H1 (cell line): ENCODE data around the gene LY9. TPM values are rescaled to one million over a fixed set of nuclear protein-coding genes. Genes with fewer than 3 reads are reported as not detected.

Experiments used
- CTCF ChIA-PET: fragments of 300-600 bp; sonication (Branson Sonifier 250); formaldehyde crosslinking; loops from one replicate; lab custom pipeline; 2021; ENCODE audit not compliant: partially characterized antibody; lab: Charles Lee
- POLR2A ChIA-PET: fragments of 300-600 bp; sonication (Branson Sonifier 250); formaldehyde crosslinking; loops from one replicate; lab custom pipeline; 2021; ENCODE audit warnings: inconsistent platforms; ENCODE audit not compliant: partially characterized antibody; lab: Charles Lee
- DNase-seq, 2 experiments: peaks; one replicate each; pipeline versions ENCODE4 v3.0.0 to v3.0.0-alpha.2; 2010 to 2022; ENCODE audit warnings: low spot score in 2 of 2, low read depth in 1 of 2, mixed read lengths in 1 of 2
- FAIRE-seq: peaks from 2 replicates; lab custom pipeline; 2011; peaks lifted over from hg19 to GRCh38; lab: Jason Lieb, UNC
- H2AFZ ChIP-seq: 2 replicates; pipeline ENCODE4 v1.8.1; 2012; ENCODE audit warnings: low read length, inconsistent platforms
- H2AK5ac ChIP-seq: 2 replicates; pipeline ENCODE4 v1.6.1; 2013; ENCODE audit warnings: low read depth, low read length
- H2BK120ac ChIP-seq: replicated peaks from 2 replicates; pipeline ENCODE3; 2013; ENCODE audit warnings: low read depth, low read length, inconsistent platforms
- H2BK12ac ChIP-seq: 2 replicates; pipeline ENCODE4 v1.6.1; 2013; ENCODE audit warnings: low read depth, low read length
- H2BK15ac ChIP-seq: 2 replicates; pipeline ENCODE4 v1.6.1; 2013; ENCODE audit warnings: low read length
- H2BK20ac ChIP-seq: 2 replicates; pipeline ENCODE4 v1.6.1; 2013; ENCODE audit warnings: low read length
- H2BK5ac ChIP-seq: 2 replicates; pipeline ENCODE4 v1.6.1; 2013; ENCODE audit warnings: low read depth, low read length
- H3K14ac ChIP-seq: 2 replicates; pipeline ENCODE4 v1.6.1; 2013; ENCODE audit warnings: inconsistent platforms; ENCODE audit not compliant: insufficient read length
- H3K18ac ChIP-seq: 2 replicates; pipeline ENCODE4 v1.6.1; 2013; ENCODE audit warnings: low read length; ENCODE audit errors: extremely low read depth
- H3K23ac ChIP-seq: 2 replicates; pipeline ENCODE4 v1.6.1; 2013; ENCODE audit warnings: inconsistent platforms; ENCODE audit not compliant: insufficient read length
- H3K23me2 ChIP-seq: 2 replicates; pipeline ENCODE4 v1.6.1; 2013; ENCODE audit warnings: low read depth, low read length
- H3K27ac ChIP-seq: 2 replicates; pipeline ENCODE4 v1.6.1; 2011; ENCODE audit warnings: low read depth, low read length, inconsistent platforms
- H3K27me3 ChIP-seq, 4 experiments: replicated peaks in 1 of 4; 1 replicate in 1 of 4; 2 replicates in 3 of 4; pipeline versions ENCODE4 v1.6.1 to v1.8.1; 2011 to 2013; ENCODE audit warnings: low read length in 3 of 4, mild to moderate bottlenecking in 3 of 4, inconsistent platforms in 2 of 4, mixed read lengths in 2 of 4, moderate library complexity in 1 of 4; ENCODE audit not compliant: control insufficient read depth in 3 of 4, insufficient read depth in 3 of 4; ENCODE audit errors: extremely low read depth in 1 of 4
- H3K36me3 ChIP-seq, 4 experiments: 2 replicates each; pipeline versions ENCODE4 v1.6.1 to v1.8.1; 2011 to 2013; ENCODE audit warnings: mild to moderate bottlenecking in 4 of 4, low read length in 3 of 4, moderate library complexity in 2 of 4, control low read depth in 1 of 4, inconsistent platforms in 1 of 4; ENCODE audit not compliant: insufficient read depth in 4 of 4, control insufficient read depth in 2 of 4
- H3K4ac ChIP-seq: replicated peaks from 2 replicates; pipeline ENCODE3; 2013; ENCODE audit warnings: low read length, low read depth, mixed read lengths, inconsistent platforms; ENCODE audit not compliant: insufficient read length
- H3K4me1 ChIP-seq, 4 experiments: replicated peaks in 1 of 4; 1 replicate in 1 of 4; 2 replicates in 3 of 4; pipeline versions ENCODE4 v1.6.1 to v1.8.1; 2011 to 2013; ENCODE audit warnings: low read length in 3 of 4, inconsistent platforms in 2 of 4, mixed read lengths in 1 of 4; ENCODE audit not compliant: insufficient read depth in 4 of 4, control insufficient read depth in 3 of 4
- H3K4me2 ChIP-seq, 2 experiments: 2 replicates each; pipeline versions ENCODE4 v1.6.1 to v1.8.1; 2011 to 2013; ENCODE audit warnings: low read depth in 2 of 2, low read length in 2 of 2, control low read depth in 1 of 2, inconsistent platforms in 1 of 2, mild to moderate bottlenecking in 1 of 2; ENCODE audit not compliant: insufficient read depth in 1 of 2
- H3K4me3 ChIP-seq, 4 experiments: fragments of 200-600, 300-600 bp in 1 of 4; sonication (generic), shearing (Covaris generic), sonication (Bioruptor Twin) in 1 of 4; 2 replicates each; pipeline versions ENCODE4 v1.5.1 to v1.8.1; 2011 to 2016; ENCODE audit warnings: low read length in 4 of 4, low read depth in 3 of 4, control low read depth in 2 of 4, inconsistent platforms in 2 of 4, mild to moderate bottlenecking in 2 of 4, mixed read lengths in 1 of 4, moderate library complexity in 1 of 4; ENCODE audit not compliant: insufficient read depth in 2 of 4; ENCODE audit errors: extremely low read depth in 1 of 4
- H3K56ac ChIP-seq: replicated peaks from 2 replicates; pipeline ENCODE3; 2013; ENCODE audit warnings: low read depth, mild to moderate bottlenecking, mixed read lengths, low read length, inconsistent platforms; ENCODE audit not compliant: insufficient read length
- H3K79me1 ChIP-seq: 2 replicates; pipeline ENCODE4 v1.6.1; 2013; ENCODE audit warnings: low read depth, low read length, control low read depth
- H3K79me2 ChIP-seq, 2 experiments: 2 replicates each; pipeline versions ENCODE4 v1.6.1 to v1.8.1; 2012 to 2013; ENCODE audit warnings: low read length in 2 of 2, mild to moderate bottlenecking in 2 of 2, inconsistent platforms in 1 of 2; ENCODE audit not compliant: insufficient read depth in 2 of 2, control insufficient read depth in 1 of 2
- H3K9ac ChIP-seq, 4 experiments: replicated peaks in 1 of 4; 1 replicate in 1 of 4; 2 replicates in 3 of 4; pipeline versions ENCODE4 v1.6.1 to v1.8.1; 2011 to 2013; ENCODE audit warnings: low read depth in 3 of 4, low read length in 3 of 4, control low read depth in 2 of 4, mild to moderate bottlenecking in 2 of 4, moderate library complexity in 2 of 4, inconsistent platforms in 1 of 4; ENCODE audit errors: extremely low read depth in 1 of 4
- H3K9me3 ChIP-seq, 2 experiments: 2 replicates each; pipeline versions ENCODE4 v1.6.1 to v1.8.1; 2012 to 2013; ENCODE audit warnings: mild to moderate bottlenecking in 2 of 2, moderate library complexity in 2 of 2, control low read depth in 1 of 2, inconsistent platforms in 1 of 2, low read depth in 1 of 2, low read length in 1 of 2, mixed read lengths in 1 of 2; ENCODE audit not compliant: insufficient read depth in 2 of 2
- H4K20me1 ChIP-seq, 2 experiments: replicated peaks in 1 of 2; 2 replicates each; pipeline versions ENCODE3 to v1.8.1; 2011 to 2013; ENCODE audit warnings: inconsistent platforms in 2 of 2, low read length in 2 of 2, mild to moderate bottlenecking in 1 of 2; ENCODE audit not compliant: insufficient read depth in 2 of 2, control insufficient read depth in 1 of 2
- H4K5ac ChIP-seq: 2 replicates; pipeline ENCODE4 v1.6.1; 2013; ENCODE audit warnings: low read length, low read depth, mixed read lengths, inconsistent platforms; ENCODE audit not compliant: insufficient read length
- H4K8ac ChIP-seq: 2 replicates; pipeline ENCODE4 v1.8.0; 2013; ENCODE audit warnings: mild to moderate bottlenecking, moderate library complexity, low read length, inconsistent platforms; ENCODE audit not compliant: insufficient read depth; ENCODE audit errors: extremely low read depth
- H4K91ac ChIP-seq: replicated peaks from 2 replicates; pipeline ENCODE3; 2013; ENCODE audit warnings: low read length, mixed read lengths, inconsistent platforms; ENCODE audit not compliant: insufficient read length
- CREB1 ChIP-seq: IDR thresholded peaks from 2 replicates; pipeline ENCODE4 v1.6.1; 2012; ENCODE audit warnings: inconsistent platforms
- EGR1 ChIP-seq: IDR thresholded peaks from 2 replicates; pipeline ENCODE4 v1.6.1; 2011; ENCODE audit warnings: low read depth, low read length, borderline replicate concordance
- NANOG ChIP-seq: IDR thresholded peaks from 2 replicates; pipeline ENCODE4 v1.6.1; 2011; ENCODE audit warnings: low read length, low read depth, mild to moderate bottlenecking, inconsistent platforms; ENCODE audit not compliant: insufficient read depth, poor library complexity, severe bottlenecking
- RAD21 ChIP-seq, 2 experiments: IDR thresholded peaks in 1 of 2; conservative IDR thresholded peaks in 1 of 2; 2 replicates each; pipeline ENCODE4 v1.6.1; 2011; ENCODE audit warnings: low read depth in 2 of 2, low read length in 2 of 2, improper control_type of control experiment in 1 of 2, inconsistent platforms in 1 of 2, mild to moderate bottlenecking in 1 of 2, moderate library complexity in 1 of 2
- RBBP5 ChIP-seq: IDR thresholded peaks from 2 replicates; pipeline ENCODE4 v1.7.1; 2012; ENCODE audit warnings: low read depth, mild to moderate bottlenecking, inconsistent platforms, low read length, moderate library complexity, borderline replicate concordance
- SUZ12 ChIP-seq: fragments of 200-600 bp; sonication (generic); IDR thresholded peaks from 2 replicates; pipeline ENCODE4 v1.6.1; 2012; ENCODE audit warnings: mild to moderate bottlenecking, inconsistent platforms, low read length, moderate library complexity, mixed read lengths
- YY1 ChIP-seq: IDR thresholded peaks from 2 replicates; pipeline ENCODE4 v1.6.1; 2011; ENCODE audit warnings: low read depth, mild to moderate bottlenecking, low read length
- ZNF274 ChIP-seq: IDR thresholded peaks from 2 replicates; pipeline ENCODE4 v1.7.0; 2012; ENCODE audit warnings: low read length, borderline replicate concordance; ENCODE audit errors: extremely low read depth
- WGBS, 2 experiments: shearing (Covaris generic) in 1 of 2; methylation state at CpG; one replicate each; pipeline versions ENCODE4 v1.1.6 to v1.1.7; 2013 to 2015; ENCODE audit warnings: low lambda C conversion rate in 2 of 2, mixed read lengths in 2 of 2, inconsistent platforms in 1 of 2, low coverage in 1 of 2, missing lambda C conversion rate in 1 of 2; ENCODE audit not compliant: insufficient replicate concordance in 2 of 2, insufficient coverage in 1 of 2, insufficient read length in 1 of 2; ENCODE audit errors: extremely low coverage in 1 of 2, missing lambda C conversion rate in 1 of 2; 5-methylcytosine and 5-hydroxymethylcytosine counted together
- polyA plus RNA-seq, 7 experiments: library from polyadenylated mRNA; depleted of rRNA in 3 of 7; stranded (reverse) in 5 of 7; unstranded in 2 of 7; fragments of >200 nt in 5 of 7; fragments of 200-250 nt in 2 of 7; gene quantifications; 1 replicate in 5 of 7; 2 replicates in 1 of 7; 4 replicates in 1 of 7; pipeline versions ENCODE4 v1.2.1 to v1.2.3, GENCODE V29; 2011 to 2013; ENCODE audit warnings: missing spikeins in 2 of 7, mixed read lengths in 2 of 7
- total RNA-seq: library from RNA; stranded (reverse); fragmentation: NEBNext Ultra II Directional; extraction: Animal tissue kit (Norgen Biotek cat#: 25700); gene quantifications from 2 replicates; pipeline ENCODE4 v1.2.1, GENCODE V29; 2021
- TF ChIP-seq, protein P1 (sequence below): IDR thresholded peaks from 2 replicates; pipeline ENCODE4 v1.6.1; 2011; ENCODE audit warnings: low read length, improper control_type of control experiment

The LY9 gene
- total and polyA plus RNA-seq, 2 of the 8 experiments (the other 6 are each of a cell fraction or from before 2014, with no cell fraction given): not detected

DNA sequence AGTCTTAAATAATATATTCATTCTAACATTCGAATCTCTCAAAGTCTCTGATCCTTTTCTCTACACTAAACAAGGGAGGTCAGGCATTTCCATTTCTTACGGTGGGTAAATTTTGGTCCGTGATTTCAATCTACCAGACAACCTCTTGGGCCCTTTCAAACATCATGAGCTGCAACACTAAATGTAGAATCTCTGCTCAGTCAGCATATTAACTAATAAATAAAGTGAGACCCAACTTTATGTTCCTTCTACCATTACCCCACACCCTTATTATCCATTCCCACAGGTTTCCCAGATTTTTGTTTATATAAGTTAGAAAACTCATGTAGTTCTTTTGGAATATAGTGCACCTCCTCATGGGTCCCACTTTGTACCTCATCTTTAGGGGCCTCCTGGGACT, 32.0 kb upstream of the LY9 start:
- CTCF ChIA-PET: interaction anchor here (0.9 to 11.9 kb wide), 8 partner anchors 14 to 190 kb away, joined by 3 to 141 read pairs (median 4); partner anchors contain the start of gene ITLN2
- H3K79me1 ChIP-seq: no peaks in the 10 kb centered on the region
- TF ChIP-seq ZNF274 (no peak), YY1 (no peak), NANOG (no peak), RBBP5 (no peak), EGR1 (no peak), SUZ12 (no peak), CREB1 (no peak), RAD21 (IDR thresholded peaks at IDR 0.05 in 1 of 2, conservative IDR thresholded peaks at IDR 0.05 in 1 of 2; ENCODE audit: low read depth in 2 of 2, low read length in 2 of 2) (no peak)
- TF ChIP-seq, protein P1, sequence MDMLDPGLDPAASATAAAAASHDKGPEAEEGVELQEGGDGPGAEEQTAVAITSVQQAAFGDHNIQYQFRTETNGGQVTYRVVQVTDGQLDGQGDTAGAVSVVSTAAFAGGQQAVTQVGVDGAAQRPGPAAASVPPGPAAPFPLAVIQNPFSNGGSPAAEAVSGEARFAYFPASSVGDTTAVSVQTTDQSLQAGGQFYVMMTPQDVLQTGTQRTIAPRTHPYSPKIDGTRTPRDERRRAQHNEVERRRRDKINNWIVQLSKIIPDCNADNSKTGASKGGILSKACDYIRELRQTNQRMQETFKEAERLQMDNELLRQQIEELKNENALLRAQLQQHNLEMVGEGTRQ: no peak

More for the DNA sequence above, 32.0 kb upstream of the LY9 start:
- Histone ChIP-seq H3K4ac (no peak overlapping the region), H3K27me3 (no peaks in the 10 kb centered on the region), H3K9ac (no peak overlapping the region), H3K4me3 (no peak overlapping the region), H3K23ac (no peak overlapping the region), H3K79me2 (no peaks in the 10 kb centered on the region), H4K91ac (no peak overlapping the region), H3K36me3 (no peaks in the 10 kb centered on the region), H4K5ac (no peak overlapping the region), H2BK20ac (no peak overlapping the region), H3K9me3 (no peaks in the 10 kb centered on the region), H4K8ac (no peak overlapping the region), H2BK12ac (no peak overlapping the region), H2AFZ (no peak overlapping the region), H3K18ac (no peak overlapping the region), H2BK15ac (no peak overlapping the region), H2BK5ac (no peak overlapping the region), H3K27ac (no peak overlapping the region), H2BK120ac (no peak overlapping the region), H3K14ac (no peak overlapping the region), H3K4me2 (no peak overlapping the region), H3K23me2 (no peaks in the 10 kb centered on the region), H2AK5ac (no peak overlapping the region), H3K4me1 (no peaks in the 10 kb centered on the region), H3K56ac (no peak overlapping the region), H4K20me1 (no peaks in the 10 kb centered on the region)
- POLR2A ChIA-PET: no interaction called here
- DNase-seq (no peak), FAIRE-seq (no peak)
- WGBS, 2 experiments: 86% methylated on average over 3 of the region's 3 CpGs; no CpG with 5 or more reads in 1 of the 2 experiments
